ENCODE data around the gene KLHL29.

KLHL29 gene

DNA sequence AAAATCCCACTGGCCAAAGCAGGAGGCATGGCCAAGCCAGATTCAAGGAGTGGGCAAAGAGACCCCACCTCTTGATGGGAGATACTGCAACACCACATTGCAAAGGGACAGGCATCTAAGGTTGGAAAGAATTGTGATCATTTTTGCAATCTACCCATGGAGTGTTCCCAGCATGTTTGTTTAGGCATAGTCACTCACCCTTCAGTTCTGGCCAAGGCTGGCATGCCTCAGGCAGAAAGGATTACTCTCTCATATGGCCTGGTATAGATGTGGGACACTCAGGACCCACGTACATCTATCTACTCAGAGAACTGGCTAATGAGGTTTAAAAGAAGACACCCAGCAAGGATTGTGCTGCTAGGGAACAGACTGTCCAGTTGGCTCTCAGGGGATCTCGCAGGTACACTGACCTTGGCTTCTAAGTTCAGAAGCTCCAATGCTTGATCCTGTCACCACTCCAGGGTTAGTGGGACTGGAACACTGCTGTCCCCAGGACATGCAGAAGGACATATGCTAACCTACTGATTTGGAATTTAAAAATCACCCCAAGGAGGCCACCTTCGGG is 183.7 kb downstream of the KLHL29 start:
- TF ChIP-seq, protein P1, sequence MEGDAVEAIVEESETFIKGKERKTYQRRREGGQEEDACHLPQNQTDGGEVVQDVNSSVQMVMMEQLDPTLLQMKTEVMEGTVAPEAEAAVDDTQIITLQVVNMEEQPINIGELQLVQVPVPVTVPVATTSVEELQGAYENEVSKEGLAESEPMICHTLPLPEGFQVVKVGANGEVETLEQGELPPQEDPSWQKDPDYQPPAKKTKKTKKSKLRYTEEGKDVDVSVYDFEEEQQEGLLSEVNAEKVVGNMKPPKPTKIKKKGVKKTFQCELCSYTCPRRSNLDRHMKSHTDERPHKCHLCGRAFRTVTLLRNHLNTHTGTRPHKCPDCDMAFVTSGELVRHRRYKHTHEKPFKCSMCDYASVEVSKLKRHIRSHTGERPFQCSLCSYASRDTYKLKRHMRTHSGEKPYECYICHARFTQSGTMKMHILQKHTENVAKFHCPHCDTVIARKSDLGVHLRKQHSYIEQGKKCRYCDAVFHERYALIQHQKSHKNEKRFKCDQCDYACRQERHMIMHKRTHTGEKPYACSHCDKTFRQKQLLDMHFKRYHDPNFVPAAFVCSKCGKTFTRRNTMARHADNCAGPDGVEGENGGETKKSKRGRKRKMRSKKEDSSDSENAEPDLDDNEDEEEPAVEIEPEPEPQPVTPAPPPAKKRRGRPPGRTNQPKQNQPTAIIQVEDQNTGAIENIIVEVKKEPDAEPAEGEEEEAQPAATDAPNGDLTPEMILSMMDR (IDR thresholded peaks at IDR 0.05), result no peak

DNA sequence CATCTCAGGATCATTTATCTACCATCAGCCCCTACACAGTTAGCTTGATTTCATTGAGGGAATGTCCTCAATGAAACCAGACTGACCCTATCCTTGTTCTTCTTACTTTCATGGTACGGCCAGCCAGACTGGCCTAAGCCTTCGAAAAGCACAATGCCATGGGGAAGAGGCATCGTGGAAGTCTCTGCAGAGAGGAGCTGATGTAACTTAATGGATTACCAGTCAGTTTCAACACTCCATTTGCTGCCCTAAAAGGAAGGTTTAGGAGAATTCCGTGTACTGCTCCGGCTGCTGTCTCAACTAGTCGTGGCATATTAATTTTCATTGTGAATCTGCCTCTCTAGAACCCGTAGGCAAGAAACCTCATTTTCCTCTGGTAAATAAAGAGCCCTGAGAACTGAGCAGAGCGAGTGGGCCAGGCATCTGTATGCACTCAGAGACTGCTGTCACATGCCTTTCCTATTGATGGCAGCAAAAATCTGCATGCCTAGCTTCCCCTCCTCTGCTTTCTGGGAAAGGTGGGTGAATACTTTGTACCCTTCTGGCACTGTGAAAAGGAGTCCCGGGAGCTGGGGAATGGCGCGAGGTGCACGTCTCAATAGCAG is 184.9 kb downstream of the KLHL29 start:
- TF ChIP-seq, protein P1 (IDR thresholded peaks at IDR 0.05), result no peak

DNA sequence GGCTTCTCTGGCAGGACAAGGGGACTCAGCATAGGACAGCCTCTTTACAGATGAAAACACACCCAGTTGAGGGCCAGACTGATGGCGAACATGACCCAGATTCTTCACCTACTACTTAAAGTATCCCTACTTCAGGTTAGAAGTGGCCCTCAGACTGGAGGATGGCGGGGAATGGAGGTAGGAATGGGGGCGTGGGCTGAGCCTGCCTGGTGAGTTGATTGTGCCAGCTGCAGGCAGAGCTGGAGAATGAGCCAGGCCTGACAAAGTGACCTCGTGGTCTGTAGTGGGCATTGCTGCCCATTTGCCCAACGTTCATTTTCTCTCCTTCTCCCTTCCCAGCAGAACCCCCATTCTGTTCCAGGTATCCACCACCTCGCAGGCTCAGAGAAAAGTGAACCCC is 186.1 kb downstream of the KLHL29 start:
- TF ChIP-seq, protein P1 (IDR thresholded peaks at IDR 0.05), result no peak

DNA sequence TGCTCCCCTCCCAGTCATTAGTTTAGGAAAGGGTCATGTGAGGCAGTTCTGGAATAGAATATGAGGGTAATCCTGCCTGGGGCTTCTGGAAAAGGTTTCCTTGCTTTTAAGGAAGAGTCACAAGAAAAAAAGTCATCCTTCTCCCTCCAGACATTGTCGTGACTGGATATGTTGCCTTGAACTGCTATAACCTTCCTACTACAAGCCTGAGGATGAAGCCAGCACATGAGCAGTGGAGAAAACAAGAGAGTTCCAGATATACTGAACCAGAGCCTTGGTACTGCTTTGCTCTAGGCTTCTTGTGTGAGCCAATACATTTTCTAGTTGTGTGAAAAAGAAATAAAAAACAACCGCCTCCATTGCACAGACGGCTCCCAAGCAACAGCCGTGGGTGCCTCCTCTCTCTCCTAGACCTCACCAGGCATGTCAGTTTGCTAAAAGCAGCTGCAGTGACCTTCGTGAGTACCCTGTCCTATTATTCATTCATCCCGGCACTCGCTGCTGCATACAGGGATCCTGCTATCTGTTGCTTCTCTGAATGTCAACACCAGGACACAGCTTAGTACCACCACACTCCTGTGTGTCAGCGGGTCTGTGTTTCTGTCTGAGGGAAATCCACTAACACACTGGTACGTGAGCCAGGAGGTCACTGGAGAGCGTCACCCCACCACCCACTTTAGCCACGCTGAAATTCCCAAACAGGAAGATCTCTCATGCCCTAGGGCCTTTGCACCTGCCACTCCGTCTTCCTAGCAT is 186.7 kb downstream of the KLHL29 start:
- TF ChIP-seq, protein P1 (IDR thresholded peaks at IDR 0.05), result no peak

DNA sequence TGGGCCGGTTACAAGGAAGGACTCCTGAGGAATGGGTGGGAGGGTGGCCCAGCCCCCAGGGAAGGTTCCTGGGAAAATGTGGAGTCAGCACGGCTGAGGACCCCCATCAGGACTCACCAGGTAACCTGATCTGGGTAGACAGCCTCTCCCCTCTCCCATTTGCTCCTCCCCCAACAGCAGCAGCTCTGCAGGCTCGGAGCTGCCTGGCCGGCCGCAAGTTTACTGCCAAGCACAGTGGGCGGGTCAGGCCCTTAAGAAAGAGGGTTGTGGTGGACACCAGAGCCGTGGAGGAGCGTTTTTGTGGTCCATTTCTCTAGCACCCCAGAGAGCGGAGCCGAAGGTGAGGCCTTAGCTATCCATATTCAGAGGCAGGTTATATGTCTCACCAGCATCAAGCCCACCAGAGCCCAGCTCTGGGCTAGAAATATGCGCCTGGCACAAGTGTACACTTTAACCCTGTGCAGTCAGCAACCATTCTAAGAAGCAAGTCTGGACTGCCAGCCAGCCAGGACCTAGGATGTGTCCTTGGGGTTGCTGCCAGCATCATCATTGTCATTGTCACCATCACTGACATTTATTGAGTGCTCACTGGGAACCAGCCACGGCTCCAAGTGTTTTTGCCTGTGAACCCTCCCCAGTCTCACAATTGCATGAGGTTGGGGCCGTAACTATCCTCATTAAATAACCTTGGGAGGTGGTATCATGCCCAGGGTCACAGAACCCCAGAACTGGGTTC is 190.1 kb downstream of the KLHL29 start:
- TF ChIP-seq, protein P1 (IDR thresholded peaks at IDR 0.05), result no peak

DNA sequence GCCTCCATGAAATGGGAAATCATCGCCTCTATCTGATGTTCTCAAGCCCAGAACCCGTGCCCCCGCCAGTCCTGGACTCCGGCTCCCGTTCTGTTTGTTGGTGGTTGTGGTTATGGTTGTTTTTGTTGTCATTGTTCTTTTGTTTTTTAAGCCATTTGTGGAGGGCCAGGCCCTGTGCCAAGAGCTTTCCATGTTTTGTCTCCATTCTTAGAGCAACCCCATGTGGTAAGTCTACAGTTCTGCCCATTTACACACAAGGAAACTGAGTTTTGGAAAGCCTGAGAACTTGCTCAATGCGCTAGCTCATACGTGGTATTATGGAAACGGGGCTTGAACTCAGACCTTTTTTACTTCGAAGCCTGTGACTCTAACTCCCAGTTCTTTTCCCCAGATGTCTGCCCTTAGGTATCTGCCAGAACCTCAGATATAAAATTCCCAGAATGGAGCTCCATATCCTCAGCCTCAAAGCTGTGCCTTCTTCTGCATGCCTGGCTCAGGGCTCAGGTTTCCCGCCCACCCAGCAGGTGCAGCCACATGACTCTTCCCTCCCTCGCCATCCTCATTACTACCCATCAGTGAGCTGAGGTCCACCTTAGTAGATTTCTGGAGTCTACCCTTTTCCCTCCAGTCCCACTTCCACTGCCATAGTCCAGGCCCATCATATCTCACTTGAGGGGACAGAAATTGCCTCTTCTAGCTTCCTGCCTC is 194.1 kb downstream of the KLHL29 start:
- TF ChIP-seq, protein P1 (IDR thresholded peaks at IDR 0.05), result no peak

DNA sequence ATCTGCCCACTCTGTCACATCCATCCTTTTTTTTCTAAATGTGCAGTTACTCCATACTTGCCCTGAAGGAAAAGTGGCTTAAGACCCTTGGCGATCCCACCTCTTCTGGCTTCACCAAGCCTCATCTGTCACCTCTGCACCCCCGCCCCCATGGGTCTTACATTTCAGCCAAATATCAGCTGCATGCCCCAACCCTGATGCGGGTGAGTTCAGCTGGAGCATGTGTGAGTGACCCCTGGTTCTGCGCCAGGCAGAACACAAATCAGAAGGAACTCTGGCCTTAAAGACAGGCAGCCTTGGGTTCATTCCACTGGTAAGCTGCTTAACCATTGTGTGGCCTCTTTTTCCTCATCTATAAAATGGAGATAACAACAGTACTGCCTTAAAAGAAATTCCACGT is 194.7 kb downstream of the KLHL29 start:
- TF ChIP-seq, protein P1 (IDR thresholded peaks at IDR 0.05), result no peak

All from LNCAP (cell line).